ENCODE results near the gene ATP2A2. TPM values are rescaled to one million over a fixed set of nuclear protein-coding genes. Genes with fewer than 3 reads are reported as not detected.

Gene ATP2A2
- total and polyA plus RNA-seq, 4 donors: 20.9 to 198 (median 67.6) TPM

DNA sequence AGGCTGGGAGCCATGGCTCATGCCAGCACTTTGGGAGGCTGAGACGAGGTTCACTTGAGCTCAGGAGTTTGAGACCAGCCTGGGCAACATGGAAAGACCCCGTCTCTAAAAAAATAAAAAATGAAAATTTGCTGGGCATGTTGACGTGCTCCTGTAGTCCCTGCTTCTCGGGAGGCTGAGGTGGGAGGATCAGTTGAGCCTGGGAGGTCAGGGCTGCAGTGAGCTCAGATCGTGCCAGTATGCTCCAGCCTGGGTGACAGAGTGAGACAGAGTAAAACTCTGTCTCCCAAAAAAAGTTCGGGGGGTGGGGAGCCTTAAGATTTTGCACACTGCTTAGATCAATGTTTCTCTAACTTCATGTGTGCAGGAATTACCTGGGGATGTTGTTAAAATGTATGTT lies 30.9 kb downstream of the ATP2A2 start (continued):
- no peak for TF ChIP-seq FOXA1 (IDR thresholded peaks at IDR 0.05)
- no peak for TF ChIP-seq FOXA2 (IDR thresholded peaks at IDR 0.05)
- TF ChIP-seq, protein P1, sequence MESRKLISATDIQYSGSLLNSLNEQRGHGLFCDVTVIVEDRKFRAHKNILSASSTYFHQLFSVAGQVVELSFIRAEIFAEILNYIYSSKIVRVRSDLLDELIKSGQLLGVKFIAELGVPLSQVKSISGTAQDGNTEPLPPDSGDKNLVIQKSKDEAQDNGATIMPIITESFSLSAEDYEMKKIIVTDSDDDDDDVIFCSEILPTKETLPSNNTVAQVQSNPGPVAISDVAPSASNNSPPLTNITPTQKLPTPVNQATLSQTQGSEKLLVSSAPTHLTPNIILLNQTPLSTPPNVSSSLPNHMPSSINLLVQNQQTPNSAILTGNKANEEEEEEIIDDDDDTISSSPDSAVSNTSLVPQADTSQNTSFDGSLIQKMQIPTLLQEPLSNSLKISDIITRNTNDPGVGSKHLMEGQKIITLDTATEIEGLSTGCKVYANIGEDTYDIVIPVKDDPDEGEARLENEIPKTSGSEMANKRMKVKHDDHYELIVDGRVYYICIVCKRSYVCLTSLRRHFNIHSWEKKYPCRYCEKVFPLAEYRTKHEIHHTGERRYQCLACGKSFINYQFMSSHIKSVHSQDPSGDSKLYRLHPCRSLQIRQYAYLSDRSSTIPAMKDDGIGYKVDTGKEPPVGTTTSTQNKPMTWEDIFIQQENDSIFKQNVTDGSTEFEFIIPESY (IDR thresholded peaks at IDR 0.05): no peak
- TF ChIP-seq JUND (IDR thresholded peaks at IDR 0.05): no peak
- no peak for TF ChIP-seq HNF4A (conservative IDR thresholded peaks at IDR 0.05)

GRCh38 chr12:110312581-110313360 lies 31.7 kb downstream of the ATP2A2 start:
- no peak overlapping the region for H3K9ac ChIP-seq (ENCODE audit: low read depth in 1 of 2, low read length in 2 of 2)
- no peaks in the 10 kb centered on the region for H3K9me3 ChIP-seq (ENCODE audit: control insufficient read depth in 4 of 4, low read length in 3 of 4)
- H3K36me3 ChIP-seq (ENCODE audit: control insufficient read depth in 4 of 4, insufficient read depth in 3 of 4, low read depth in 1 of 4, low read length in 3 of 4): peaks cover 0 to 11% (median 6%) of the 10 kb centered on the region in 4 donors
- WGBS: 72% methylated on average over 10 of the region's 10 CpGs
- H3K4me1 ChIP-seq (ENCODE audit: control insufficient read depth in 4 of 4, insufficient read depth in 4 of 4, low read length in 3 of 4): peaks cover 9 to 28% (median 12%) of the 10 kb centered on the region in 4 donors
- no peak overlapping the region for H3K4me3 ChIP-seq (ENCODE audit: low read depth in 1 of 3, low read length in 3 of 3)
- TF ChIP-seq RAD21 (IDR thresholded peaks at IDR 0.05) (no peak), FOXA1 (IDR thresholded peaks at IDR 0.05) (no peak), EGR1 (IDR thresholded peaks at IDR 0.05; ENCODE audit: low read depth in 2 of 2) (no peak), SP1 (IDR thresholded peaks at IDR 0.05) (no peak), ATF3 (IDR thresholded peaks at IDR 0.05) (no peak), JUND (IDR thresholded peaks at IDR 0.05) (no peak), RXRA (IDR thresholded peaks at IDR 0.05) (no peak)
- DNase-seq (ENCODE audit: low spot score): no peak
- peak overlapping the region in 1 of 2 donors; percentile 18 for H3K27ac ChIP-seq (ENCODE audit: low read depth in 1 of 2, low read length in 2 of 2)
- H3K27me3 ChIP-seq (ENCODE audit: control insufficient read depth in 4 of 4, insufficient read depth in 4 of 4, low read length in 3 of 4): no peaks in the 10 kb centered on the region

- H3K36me3 ChIP-seq (ENCODE audit: control insufficient read depth in 4 of 4, insufficient read depth in 3 of 4, low read depth in 1 of 4, low read length in 3 of 4): peaks cover 2 to 9% (median 7%) of the 10 kb centered on the region in 4 donors
- H3K4me3 ChIP-seq (ENCODE audit: low read depth in 1 of 3, low read length in 3 of 3): no peak overlapping the region
- 53% methylated on average over 2 of the region's 2 CpGs for WGBS
- H3K9ac ChIP-seq (ENCODE audit: low read depth in 1 of 2, low read length in 2 of 2): no peak overlapping the region
- TF ChIP-seq RAD21 (IDR thresholded peaks at IDR 0.05) (no peak), FOXA1 (IDR thresholded peaks at IDR 0.05) (no peak), SP1 (IDR thresholded peaks at IDR 0.05) (no peak), ATF3 (IDR thresholded peaks at IDR 0.05) (no peak), JUND (IDR thresholded peaks at IDR 0.05) (peak in 1 of 2 donors; percentile 19), HNF4A (conservative IDR thresholded peaks at IDR 0.05) (peak in 1 of 2 donors; percentile 31), TAF1 (conservative IDR thresholded peaks at IDR 0.05) (no peak), YY1 (IDR thresholded peaks at IDR 0.05) (no peak)
- TF ChIP-seq, protein P2, sequence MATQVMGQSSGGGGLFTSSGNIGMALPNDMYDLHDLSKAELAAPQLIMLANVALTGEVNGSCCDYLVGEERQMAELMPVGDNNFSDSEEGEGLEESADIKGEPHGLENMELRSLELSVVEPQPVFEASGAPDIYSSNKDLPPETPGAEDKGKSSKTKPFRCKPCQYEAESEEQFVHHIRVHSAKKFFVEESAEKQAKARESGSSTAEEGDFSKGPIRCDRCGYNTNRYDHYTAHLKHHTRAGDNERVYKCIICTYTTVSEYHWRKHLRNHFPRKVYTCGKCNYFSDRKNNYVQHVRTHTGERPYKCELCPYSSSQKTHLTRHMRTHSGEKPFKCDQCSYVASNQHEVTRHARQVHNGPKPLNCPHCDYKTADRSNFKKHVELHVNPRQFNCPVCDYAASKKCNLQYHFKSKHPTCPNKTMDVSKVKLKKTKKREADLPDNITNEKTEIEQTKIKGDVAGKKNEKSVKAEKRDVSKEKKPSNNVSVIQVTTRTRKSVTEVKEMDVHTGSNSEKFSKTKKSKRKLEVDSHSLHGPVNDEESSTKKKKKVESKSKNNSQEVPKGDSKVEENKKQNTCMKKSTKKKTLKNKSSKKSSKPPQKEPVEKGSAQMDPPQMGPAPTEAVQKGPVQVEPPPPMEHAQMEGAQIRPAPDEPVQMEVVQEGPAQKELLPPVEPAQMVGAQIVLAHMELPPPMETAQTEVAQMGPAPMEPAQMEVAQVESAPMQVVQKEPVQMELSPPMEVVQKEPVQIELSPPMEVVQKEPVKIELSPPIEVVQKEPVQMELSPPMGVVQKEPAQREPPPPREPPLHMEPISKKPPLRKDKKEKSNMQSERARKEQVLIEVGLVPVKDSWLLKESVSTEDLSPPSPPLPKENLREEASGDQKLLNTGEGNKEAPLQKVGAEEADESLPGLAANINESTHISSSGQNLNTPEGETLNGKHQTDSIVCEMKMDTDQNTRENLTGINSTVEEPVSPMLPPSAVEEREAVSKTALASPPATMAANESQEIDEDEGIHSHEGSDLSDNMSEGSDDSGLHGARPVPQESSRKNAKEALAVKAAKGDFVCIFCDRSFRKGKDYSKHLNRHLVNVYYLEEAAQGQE (IDR thresholded peaks at IDR 0.05): no peak
- no peaks in the 10 kb centered on the region for H3K9me3 ChIP-seq (ENCODE audit: control insufficient read depth in 4 of 4, low read length in 3 of 4)
- peaks cover 5 to 26% (median 8%) of the 10 kb centered on the region in 4 donors for H3K4me1 ChIP-seq (ENCODE audit: control insufficient read depth in 4 of 4, insufficient read depth in 4 of 4, low read length in 3 of 4)
- DNase-seq (ENCODE audit: low spot score): no peak
- H3K27me3 ChIP-seq (ENCODE audit: control insufficient read depth in 4 of 4, insufficient read depth in 4 of 4, low read length in 3 of 4): no peaks in the 10 kb centered on the region
- peak overlapping the region; percentile 26 to 77 for H3K27ac ChIP-seq (ENCODE audit: low read depth in 1 of 2, low read length in 2 of 2)
Measured at GRCh38 chr12:110314308-110314707, 33.3 kb downstream of the ATP2A2 start.

Measured in liver (tissue), 9 donors.